K562 (cell line): ENCODE data around the gene HOXA9. TPM values are rescaled to one million over a fixed set of nuclear protein-coding genes. Genes with fewer than 3 reads are reported as not detected.

Experiments used
- ATAC-seq: fragments of 200-7000 bp; cut with Tn5 transposase; 3 replicates; pipeline ENCODE4 v1.9.1; 2020; ENCODE audit warnings: moderate library complexity
- BruUV-seq: library from RNA; stranded (reverse); fragments of 400-500 nt; replicated peaks from 2 replicates; lab custom pipeline; 2021; lab: Mats Ljungman, UMichigan
- CTCF ChIA-PET: fragments of 300-600 bp; formaldehyde crosslinking; extraction: SDS; loops from one replicate; lab custom pipeline; 2021; ENCODE audit warnings: low intra/inter-chr PET ratio; lab: Yijun Ruan, JAX
- POLR2A ChIA-PET: fragments of 300-600, 350-650 bp; sonication (Branson Sonifier 250); formaldehyde crosslinking; extraction: SDS; loops from one replicate; lab custom pipeline; 2021; ENCODE audit warnings: antibody characterized with exemption, inconsistent platforms; lab: Yijun Ruan, JAX
- DNase-seq, 4 experiments: peaks; one replicate each; pipeline versions ENCODE4 v3.0.0 to v3.0.0-alpha.2; 2011 to 2018; ENCODE audit warnings: low spot score in 3 of 4, mixed read lengths in 3 of 4; ENCODE audit errors: extremely low read depth in 1 of 4
- FAIRE-seq: peaks from 2 replicates; lab custom pipeline; 2011; peaks lifted over from hg19 to GRCh38; lab: Jason Lieb, UNC
- H2AFZ ChIP-seq: 2 replicates; pipeline ENCODE4 v1.6.0; 2011; ENCODE audit warnings: low read depth, low read length, control low read depth, inconsistent platforms
- H3K27ac ChIP-seq: fragments of 200-600 bp; 3 replicates; pipeline ENCODE4 v1.8.0; 2011; ENCODE audit warnings: low read depth, mild to moderate bottlenecking, control low read depth, inconsistent platforms, low read length, moderate library complexity, mixed read lengths; ENCODE audit errors: extremely low read depth
- H3K27me3 ChIP-seq, 2 experiments: fragments of 300-600 bp in 1 of 2; 2 replicates in 1 of 2; 3 replicates in 1 of 2; pipeline versions ENCODE4 v1.6.0 to v1.8.0; 2011; ENCODE audit warnings: inconsistent platforms in 2 of 2, low read length in 2 of 2, mild to moderate bottlenecking in 1 of 2, mixed read lengths in 1 of 2, moderate library complexity in 1 of 2; ENCODE audit not compliant: control insufficient read depth in 2 of 2, insufficient read depth in 2 of 2
- H3K36me3 ChIP-seq: fragments of 300-600 bp; 3 replicates; pipeline ENCODE4 v1.8.0; 2011; ENCODE audit warnings: mild to moderate bottlenecking, low read length, inconsistent platforms; ENCODE audit not compliant: control insufficient read depth, insufficient read depth
- H3K4me1 ChIP-seq, 2 experiments: fragments of 200-600 bp in 1 of 2; replicated peaks in 1 of 2; 2 replicates in 1 of 2; 3 replicates in 1 of 2; pipeline versions ENCODE4 v1.5.1 to v1.8.0; 2011; ENCODE audit warnings: inconsistent platforms in 2 of 2, low read length in 2 of 2, mild to moderate bottlenecking in 1 of 2, mixed read lengths in 1 of 2, moderate library complexity in 1 of 2; ENCODE audit not compliant: control insufficient read depth in 2 of 2, insufficient read depth in 2 of 2
- H3K4me2 ChIP-seq: 2 replicates; pipeline ENCODE4 v1.6.1; 2011; ENCODE audit warnings: low read length, control low read depth, inconsistent platforms, mixed read lengths; ENCODE audit not compliant: insufficient read depth
- H3K4me3 ChIP-seq: fragments of 200-600 bp; sonication (generic), shearing (Covaris generic); 2 replicates; pipeline ENCODE4 v1.5.1; 2016; ENCODE audit warnings: control low read depth, inconsistent platforms
- H3K79me2 ChIP-seq: fragments of 200-600 bp; 3 replicates; pipeline ENCODE4 v1.8.0; 2011; ENCODE audit warnings: low read length, inconsistent platforms; ENCODE audit not compliant: control insufficient read depth, insufficient read depth
- H3K9ac ChIP-seq, 2 experiments: 2 replicates each; pipeline versions ENCODE4 v1.6.0 to v1.6.1; 2011; ENCODE audit warnings: low read depth in 2 of 2, low read length in 2 of 2, control low read depth in 1 of 2, inconsistent platforms in 1 of 2, mild to moderate bottlenecking in 1 of 2, mixed read lengths in 1 of 2; ENCODE audit not compliant: insufficient read depth in 1 of 2
- H3K9me1 ChIP-seq: one replicate; pipeline ENCODE4 v1.6.0; 2011; ENCODE audit warnings: inconsistent platforms, mild to moderate bottlenecking, low read length, moderate library complexity; ENCODE audit not compliant: control insufficient read depth, insufficient read depth
- H3K9me3 ChIP-seq: replicated peaks from 2 replicates; pipeline ENCODE4 v1.5.1; 2011; ENCODE audit warnings: low read depth, low read length, inconsistent platforms; ENCODE audit not compliant: control insufficient read depth, insufficient read depth
- H4K20me1 ChIP-seq: replicated peaks from 2 replicates; pipeline ENCODE4 v1.6.1; 2011; ENCODE audit warnings: low read length, inconsistent platforms, mixed read lengths; ENCODE audit not compliant: control insufficient read depth, insufficient read depth
- CCAR2 ChIP-seq: fragments of 200-400 bp; formaldehyde crosslinking; IDR thresholded peaks from 2 replicates; pipeline ENCODE4 v1.6.1; 2017; ENCODE audit warnings: mild to moderate bottlenecking, low read depth, low read length
- EWSR1 ChIP-seq: fragments of 450-650 bp; IDR thresholded peaks from 2 replicates; pipeline ENCODE4 v1.6.1; 2018; ENCODE audit warnings: borderline replicate concordance, mild to moderate bottlenecking, low read depth, moderate library complexity; ENCODE audit not compliant: partially characterized antibody
- PTBP1 ChIP-seq: fragments of 200-400 bp; formaldehyde crosslinking; IDR thresholded peaks from 2 replicates; pipeline ENCODE4 v1.6.1; 2017; ENCODE audit warnings: low read depth, low read length
- SAP30 ChIP-seq: fragments of 200-600 bp; sonication (generic); IDR thresholded peaks from 2 replicates; pipeline ENCODE4 v1.6.1; 2012; ENCODE audit warnings: borderline replicate concordance, low read depth, mild to moderate bottlenecking, moderate library complexity, low read length, control low read depth, inconsistent platforms; ENCODE audit not compliant: insufficient read depth, poor library complexity, severe bottlenecking
- TCF15 ChIP-seq: fragments of 250-450 bp; sonication (Bioruptor Pico); IDR thresholded peaks from 2 replicates; pipeline ENCODE4 v1.8.0; 2022; ENCODE audit warnings: moderate library complexity, mild to moderate bottlenecking, inconsistent platforms
- ZBTB33 ChIP-seq: sonication (generic); formaldehyde crosslinking; IDR thresholded peaks from 2 replicates; pipeline ENCODE4 v1.8.1; 2023; ENCODE audit warnings: mild to moderate bottlenecking, missing genetic modification reagents
- ZNF274 ChIP-seq: IDR thresholded peaks from 2 replicates; pipeline ENCODE4 v1.6.1; 2011; ENCODE audit warnings: low read depth, mild to moderate bottlenecking, low read length, moderate library complexity, borderline replicate concordance
- ZNF644 ChIP-seq: fragments of 200-800 bp; sonication (Bioruptor generic); IDR thresholded peaks from 2 replicates; pipeline ENCODE4 v1.6.1; 2016; ENCODE audit warnings: low read depth, missing genetic modification characterization, missing compliant biosample characterization
- WGBS: fragments of 100-300 bp; shearing (Covaris generic); methylation state at CpG from one replicate; pipeline ENCODE4 v1.1.6; 2016; ENCODE audit warnings: low coverage, mixed read lengths; ENCODE audit not compliant: insufficient coverage; ENCODE audit errors: missing lambda C conversion rate; 5-methylcytosine and 5-hydroxymethylcytosine counted together
- in situ Hi-C: fragments of 300-500 bp; cut with MboI; formaldehyde crosslinking; loops from 4 replicates; pipeline ENCODE4 v1.15.0; 2018; ENCODE audit warnings: inconsistent platforms, mixed read lengths
- intact Hi-C: fragments of 100-400 bp; cut with micrococcal nuclease; formaldehyde crosslinking; loops from 2 replicates; pipeline ENCODE4 v1.14.2; 2022
- polyA plus RNA-seq, 8 experiments: library from polyadenylated mRNA; depleted of rRNA in 4 of 8; stranded (reverse) in 5 of 8; unstranded in 3 of 8; fragments of >200 nt; fragmentation: Nextera tagmentation in 2 of 8; fragmentation: Illumina TruSeq in 1 of 8; extraction: Ambion mirVana in 2 of 8; extraction: Trizol in 1 of 8; gene quantifications; 2 replicates each; pipeline versions ENCODE4 v1.2.1 to v1.2.3, GENCODE V29; 2011 to 2014; ENCODE audit warnings: inconsistent platforms in 1 of 8, missing spikeins in 1 of 8
- total RNA-seq, 7 experiments: library from RNA; depleted of rRNA in 6 of 7; stranded (reverse); fragments of >200 nt in 6 of 7; fragmentation: Illumina TruSeq in 2 of 7; extraction: Trizol in 2 of 7; gene quantifications; 2 replicates each; pipeline versions ENCODE4 v1.2.1 to v1.2.3, GENCODE V29; 2011 to 2021; ENCODE audit warnings: low replicate concordance in 1 of 7

The HOXA9 gene
- total and polyA plus RNA-seq, 9 of the 15 experiments (the other 6 are each of a cell fraction or from before 2014, with no cell fraction given) = not detected

GRCh38 chr7:27163288-27164044 is 1.9 kb downstream of the HOXA9 start:
- ChIA-PET POLR2A (interaction anchor here (0.6 to 0.7 kb wide), 2 partner anchors 13 to 15 kb away, joined by 3 read pairs; no protein-coding TSS in a partner anchor), CTCF (no interaction called here)
- Histone ChIP-seq H3K4me3 (no peak overlapping the region), H3K79me2 (no peaks in the 10 kb centered on the region), H4K20me1 (no peaks in the 10 kb centered on the region), H3K9ac (no peak overlapping the region), H3K4me2 (peak overlapping the region; percentile 11; the same call in 1 of the 2 replicates), H3K4me1 (peaks cover 0 to 26% of the 10 kb centered on the region in 2 experiments; a peak in 2 of 5 replicates), H3K9me3 (no peaks in the 10 kb centered on the region), H2AFZ (no peak overlapping the region), H3K27me3 (peaks cover 36 to 78% of the 10 kb centered on the region in 2 experiments), H3K36me3 (no peaks in the 10 kb centered on the region), H3K9me1 (no peaks in the 10 kb centered on the region), H3K27ac (no peak overlapping the region)
- no TSS peak for BruUV-seq
- FAIRE-seq = no peak
- no peak for DNase-seq
- intact Hi-C loops = loop anchor here (5.0 kb wide), 3 partner anchors 301 to 1271 kb away; partner anchors contain the start of genes SKAP2 and SNX10
- WGBS = 11% methylated on average over 22 of the region's 24 CpGs
- in situ Hi-C loops = loop anchor here (25.0 kb wide), 3 partner anchors 651 to 1276 kb away; no protein-coding TSS in a partner anchor
- no peak for ATAC-seq
- TF ChIP-seq TCF15 (no peak), ZNF274 (no peak), PTBP1 (no peak), ZNF644 (tag) (no peak), EWSR1 (no peak), CCAR2 (no peak), ZBTB33 (CRISPR knock-in tag) (no peak), SAP30 (no peak)
